ENCODE measurements around the gene IGF1. TPM values are rescaled to one million over a fixed set of nuclear protein-coding genes. Genes with fewer than 3 reads are reported as not detected.
A peak's percentile ranks its signal among the peaks of the same experiment; 100 is the strongest.

The IGF1 gene
- total RNA-seq, 4 donors from 2014 or later = 8.3 to 22.7 (median 17.9) TPM

- no peak for DNase-seq
- H3K27me3 ChIP-seq = no peaks in the 10 kb centered on the region
- no peak overlapping the region for H3K4me3 ChIP-seq
- no peaks in the 10 kb centered on the region for H3K36me3 ChIP-seq
- TF ChIP-seq CTCF (IDR thresholded peaks at IDR 0.05 in 4 of 5, conservative IDR thresholded peaks at IDR 0.05 in 1 of 5) (no peak), POLR2A (IDR thresholded peaks at IDR 0.05) (no peak)
- H3K27ac ChIP-seq = no peak overlapping the region
- H3K9me3 ChIP-seq = no peaks in the 10 kb centered on the region
- H3K4me1 ChIP-seq = no peaks in the 10 kb centered on the region
- ATAC-seq = no peak
- in situ Hi-C loops (cut with MboI; ENCODE audit: low sequenced_read_pairs in 4 of 4) = no loop called here
- intact Hi-C loops (cut with DNase I; ENCODE audit: low total_unique reads) = no loop called here
These were observed 91.9 kb downstream of the IGF1 start for GRCh38 chr12:102388469-102388868.

GRCh38 chr12:102385343-102385742 is 95.0 kb downstream of the IGF1 start:
- no peak overlapping the region for H3K27ac ChIP-seq
- H3K4me3 ChIP-seq = no peak overlapping the region
- in situ Hi-C loops (cut with MboI; ENCODE audit: low sequenced_read_pairs in 4 of 4) = no loop called here
- ATAC-seq = no peak
- H3K9me3 ChIP-seq = no peaks in the 10 kb centered on the region
- H3K4me1 ChIP-seq = no peaks in the 10 kb centered on the region
- TF ChIP-seq POLR2A (IDR thresholded peaks at IDR 0.05) (no peak), CTCF (IDR thresholded peaks at IDR 0.05 in 4 of 5, conservative IDR thresholded peaks at IDR 0.05 in 1 of 5) (no peak)
- intact Hi-C loops (cut with DNase I; ENCODE audit: low total_unique reads) = no loop called here
- no peaks in the 10 kb centered on the region for H3K27me3 ChIP-seq
- no peak for DNase-seq
- no peaks in the 10 kb centered on the region for H3K36me3 ChIP-seq

GRCh38 chr12:102379346-102380162 is 100.8 kb downstream of the IGF1 start:
- ATAC-seq (no peak), DNase-seq (no peak)
- H3K9me3 ChIP-seq = no peaks in the 10 kb centered on the region
- no peak overlapping the region for H3K4me3 ChIP-seq
- H3K27me3 ChIP-seq = no peaks in the 10 kb centered on the region
- no peaks in the 10 kb centered on the region for H3K36me3 ChIP-seq
- TF ChIP-seq POLR2A (IDR thresholded peaks at IDR 0.05) (no peak), CTCF (IDR thresholded peaks at IDR 0.05 in 4 of 5, conservative IDR thresholded peaks at IDR 0.05 in 1 of 5) (no peak)
- intact Hi-C loops (cut with DNase I; ENCODE audit: low total_unique reads) (no loop called here), in situ Hi-C loops (cut with MboI; ENCODE audit: low sequenced_read_pairs in 4 of 4) (no loop called here)
- H3K4me1 ChIP-seq = peaks cover 7 to 14% of the 10 kb centered on the region in 2 donors
- no peak overlapping the region for H3K27ac ChIP-seq

- intact Hi-C loops (cut with DNase I; ENCODE audit: low total_unique reads) (loop anchor here (1.0 kb wide), 2 partner anchors 32 to 51 kb away; no protein-coding TSS in a partner anchor), in situ Hi-C loops (cut with MboI; ENCODE audit: low sequenced_read_pairs in 4 of 4) (no loop called here)
- peak overlapping the region; percentile 65 to 79 (median 74) for H3K27ac ChIP-seq
- ATAC-seq (no peak), DNase-seq (no peak)
- H3K27me3 ChIP-seq = no peaks in the 10 kb centered on the region
- no peak overlapping the region for H3K4me3 ChIP-seq
- no peaks in the 10 kb centered on the region for H3K36me3 ChIP-seq
- peaks cover 7 to 14% of the 10 kb centered on the region in 2 donors for H3K4me1 ChIP-seq
- TF ChIP-seq CTCF (IDR thresholded peaks at IDR 0.05 in 4 of 5, conservative IDR thresholded peaks at IDR 0.05 in 1 of 5) (no peak), POLR2A (IDR thresholded peaks at IDR 0.05) (peak in 1 of 2 donors; percentile 19)
- no peaks in the 10 kb centered on the region for H3K9me3 ChIP-seq
These were observed 103.6 kb downstream of the IGF1 start for GRCh38 chr12:102376781-102377180.
